ENCODE measurements around the gene LRG1.

The LRG1 gene

DNA sequence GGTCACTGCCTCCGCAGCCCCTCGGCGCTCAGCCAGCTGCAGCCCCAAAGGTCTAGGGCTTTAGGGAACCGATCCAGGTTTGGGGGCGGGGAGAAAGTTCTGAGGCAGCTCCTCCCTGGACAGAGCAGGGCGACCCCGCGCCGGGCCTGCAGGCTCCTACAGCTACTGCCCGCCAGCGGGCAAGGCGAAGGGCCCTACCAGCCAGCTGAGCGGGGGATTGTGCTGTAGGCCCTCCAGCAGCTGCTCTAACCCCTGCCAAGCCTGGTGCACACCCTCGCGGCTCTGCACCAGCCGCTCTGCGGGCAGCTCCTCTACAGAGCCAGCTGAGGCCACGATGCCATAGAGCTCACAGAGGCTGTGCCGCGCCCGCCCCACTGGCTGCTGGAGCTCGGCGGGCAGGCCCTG, 35.5 kb downstream of the LRG1 start:
- no CpG with 5 or more reads among the region's 23 CpGs for WGBS (ENCODE audit: extremely low coverage, insufficient coverage, low lambda C conversion rate)
- Histone ChIP-seq H3K4me2 (ENCODE audit: low read length) (no peak overlapping the region), H2BK5ac (ENCODE audit: low read length) (no peak overlapping the region), H3K4me3 (ENCODE audit: low read length) (no peak overlapping the region), H3K4ac (ENCODE audit: low read depth, low read length) (no peak overlapping the region), H3K36me3 (ENCODE audit: control insufficient read depth, insufficient read depth, low read length) (peaks cover 8% of the 10 kb centered on the region), H4K8ac (ENCODE audit: low read depth, low read length) (no peak overlapping the region), H2BK15ac (replicated peaks; ENCODE audit: low read depth) (no peak overlapping the region), H2AK5ac (ENCODE audit: low read length) (no peak overlapping the region), H3K79me2 (ENCODE audit: control insufficient read depth, insufficient read depth, low read length) (no peaks in the 10 kb centered on the region), H3K9ac (ENCODE audit: low read length) (no peak overlapping the region), H2BK120ac (ENCODE audit: low read depth, low read length) (no peak overlapping the region), H3K79me1 (ENCODE audit: low read length) (no peaks in the 10 kb centered on the region), H3K27ac (ENCODE audit: low read depth, low read length) (no peak overlapping the region), H4K5ac (ENCODE audit: low read length) (no peak overlapping the region), H3K4me1 (ENCODE audit: control insufficient read depth, low read depth, low read length) (no peaks in the 10 kb centered on the region), H3K56ac (ENCODE audit: low read length) (no peak overlapping the region), H3K18ac (ENCODE audit: low read length) (no peak overlapping the region), H3K27me3 (ENCODE audit: insufficient read depth, low read length, poor library complexity) (no peaks in the 10 kb centered on the region), H3K23ac (ENCODE audit: low read length) (no peak overlapping the region)
- no peak for DNase-seq

GRCh38 chr19:4503825-4504170, 36.0 kb downstream of the LRG1 start:
- Histone ChIP-seq H3K56ac (ENCODE audit: low read length) (no peak overlapping the region), H2BK15ac (replicated peaks; ENCODE audit: low read depth) (no peak overlapping the region), H2AK5ac (ENCODE audit: low read length) (no peak overlapping the region), H4K8ac (ENCODE audit: low read depth, low read length) (no peak overlapping the region), H3K79me2 (ENCODE audit: control insufficient read depth, insufficient read depth, low read length) (no peaks in the 10 kb centered on the region), H3K27ac (ENCODE audit: low read depth, low read length) (no peak overlapping the region), H2BK120ac (ENCODE audit: low read depth, low read length) (no peak overlapping the region), H3K18ac (ENCODE audit: low read length) (no peak overlapping the region), H3K4me3 (ENCODE audit: low read length) (no peak overlapping the region), H2BK5ac (ENCODE audit: low read length) (no peak overlapping the region), H3K4ac (ENCODE audit: low read depth, low read length) (no peak overlapping the region), H3K4me2 (ENCODE audit: low read length) (no peak overlapping the region), H4K5ac (ENCODE audit: low read length) (no peak overlapping the region), H3K79me1 (ENCODE audit: low read length) (no peaks in the 10 kb centered on the region), H3K4me1 (ENCODE audit: control insufficient read depth, low read depth, low read length) (no peaks in the 10 kb centered on the region), H3K9ac (ENCODE audit: low read length) (no peak overlapping the region), H3K36me3 (ENCODE audit: control insufficient read depth, insufficient read depth, low read length) (peaks cover 8% of the 10 kb centered on the region), H3K27me3 (ENCODE audit: insufficient read depth, low read length, poor library complexity) (no peaks in the 10 kb centered on the region), H3K23ac (ENCODE audit: low read length) (no peak overlapping the region)
- DNase-seq = no peak
- no CpG with 5 or more reads among the region's 10 CpGs for WGBS (ENCODE audit: extremely low coverage, insufficient coverage, low lambda C conversion rate)

DNA sequence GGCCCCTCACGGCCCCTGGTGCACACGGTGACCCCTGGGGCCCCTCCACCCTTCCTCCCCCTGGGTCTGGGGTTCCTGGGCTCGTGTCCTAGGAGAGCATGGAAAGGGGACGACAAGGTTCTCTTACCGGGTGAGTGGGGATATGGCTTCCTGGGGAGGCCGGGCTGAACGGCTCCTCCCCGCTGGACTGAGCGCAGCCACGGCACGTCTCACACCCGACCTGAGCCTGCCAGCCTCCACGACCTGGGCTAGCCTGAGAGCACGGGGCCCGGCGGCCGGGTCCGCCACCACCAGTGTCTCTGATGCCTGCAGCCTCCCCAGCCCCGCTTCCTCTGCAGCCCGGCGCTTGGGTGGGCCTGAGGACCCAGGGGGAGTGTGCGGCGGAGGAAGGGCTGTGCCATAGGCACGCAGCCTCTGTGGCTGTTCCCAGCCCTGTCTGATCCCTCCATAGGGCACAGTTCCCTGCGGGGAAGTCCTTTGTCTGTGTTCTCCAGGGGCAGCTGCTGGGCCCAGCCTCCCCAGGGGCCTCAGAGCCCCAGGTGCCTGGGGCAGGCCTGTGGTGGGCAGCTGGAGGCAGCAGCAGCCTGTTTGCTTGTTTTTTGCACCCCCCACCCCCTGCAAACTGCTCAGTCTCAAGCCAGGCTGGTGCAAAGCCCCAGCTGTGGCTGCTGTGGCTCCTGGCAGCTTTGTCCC, 36.6 kb downstream of the LRG1 start:
- H3K27ac ChIP-seq (ENCODE audit: low read depth, low read length) = no peak overlapping the region
- no peak overlapping the region for H3K9ac ChIP-seq (ENCODE audit: low read length)
- H3K4me2 ChIP-seq (ENCODE audit: low read length) = no peak overlapping the region
- peaks cover 8% of the 10 kb centered on the region for H3K36me3 ChIP-seq (ENCODE audit: control insufficient read depth, insufficient read depth, low read length)
- H3K79me1 ChIP-seq (ENCODE audit: low read length) = no peaks in the 10 kb centered on the region
- H3K4me1 ChIP-seq (ENCODE audit: control insufficient read depth, low read depth, low read length) = no peaks in the 10 kb centered on the region
- no peak overlapping the region for H3K4me3 ChIP-seq (ENCODE audit: low read length)
- no peak overlapping the region for H3K23ac ChIP-seq (ENCODE audit: low read length)
- H2BK15ac ChIP-seq (replicated peaks; ENCODE audit: low read depth) = no peak overlapping the region
- H3K4ac ChIP-seq (ENCODE audit: low read depth, low read length) = no peak overlapping the region
- no peak overlapping the region for H2BK120ac ChIP-seq (ENCODE audit: low read depth, low read length)
- H3K56ac ChIP-seq (ENCODE audit: low read length) = no peak overlapping the region
- H4K5ac ChIP-seq (ENCODE audit: low read length) = no peak overlapping the region
- no peak overlapping the region for H2AK5ac ChIP-seq (ENCODE audit: low read length)
- no peak overlapping the region for H2BK5ac ChIP-seq (ENCODE audit: low read length)
- no peaks in the 10 kb centered on the region for H3K27me3 ChIP-seq (ENCODE audit: insufficient read depth, low read length, poor library complexity)
- no peak overlapping the region for H4K8ac ChIP-seq (ENCODE audit: low read depth, low read length)
- no peak overlapping the region for H3K18ac ChIP-seq (ENCODE audit: low read length)
- DNase-seq = no peak
- WGBS (ENCODE audit: extremely low coverage, insufficient coverage, low lambda C conversion rate) = no CpG with 5 or more reads among the region's 25 CpGs
- no peaks in the 10 kb centered on the region for H3K79me2 ChIP-seq (ENCODE audit: control insufficient read depth, insufficient read depth, low read length)

GRCh38 chr19:4502282-4503131, 37.3 kb downstream of the LRG1 start:
- H3K23ac ChIP-seq (ENCODE audit: low read length) = no peak overlapping the region
- no peak overlapping the region for H3K4me3 ChIP-seq (ENCODE audit: low read length)
- H3K27ac ChIP-seq (ENCODE audit: low read depth, low read length) = no peak overlapping the region
- no peak overlapping the region for H3K4ac ChIP-seq (ENCODE audit: low read depth, low read length)
- no peaks in the 10 kb centered on the region for H3K4me1 ChIP-seq (ENCODE audit: control insufficient read depth, low read depth, low read length)
- DNase-seq = no peak
- no peak overlapping the region for H4K8ac ChIP-seq (ENCODE audit: low read depth, low read length)
- no peak overlapping the region for H3K18ac ChIP-seq (ENCODE audit: low read length)
- no peak overlapping the region for H3K4me2 ChIP-seq (ENCODE audit: low read length)
- H2BK5ac ChIP-seq (ENCODE audit: low read length) = no peak overlapping the region
- no peak overlapping the region for H3K56ac ChIP-seq (ENCODE audit: low read length)
- H2AK5ac ChIP-seq (ENCODE audit: low read length) = no peak overlapping the region
- no peaks in the 10 kb centered on the region for H3K79me2 ChIP-seq (ENCODE audit: control insufficient read depth, insufficient read depth, low read length)
- no peak overlapping the region for H3K9ac ChIP-seq (ENCODE audit: low read length)
- H4K5ac ChIP-seq (ENCODE audit: low read length) = no peak overlapping the region
- peaks cover 10% of the 10 kb centered on the region for H3K36me3 ChIP-seq (ENCODE audit: control insufficient read depth, insufficient read depth, low read length)
- no peaks in the 10 kb centered on the region for H3K79me1 ChIP-seq (ENCODE audit: low read length)
- no peak overlapping the region for H2BK120ac ChIP-seq (ENCODE audit: low read depth, low read length)
- H2BK15ac ChIP-seq (replicated peaks; ENCODE audit: low read depth) = no peak overlapping the region
- H3K27me3 ChIP-seq (ENCODE audit: insufficient read depth, low read length, poor library complexity) = no peaks in the 10 kb centered on the region
- no CpG with 5 or more reads among the region's 37 CpGs for WGBS (ENCODE audit: extremely low coverage, insufficient coverage, low lambda C conversion rate)

- Histone ChIP-seq H4K8ac (ENCODE audit: low read depth, low read length) (no peak overlapping the region), H3K4me3 (ENCODE audit: low read length) (no peak overlapping the region), H3K4me2 (ENCODE audit: low read length) (no peak overlapping the region), H3K18ac (ENCODE audit: low read length) (no peak overlapping the region), H3K23ac (ENCODE audit: low read length) (no peak overlapping the region), H3K27ac (ENCODE audit: low read depth, low read length) (no peak overlapping the region), H4K5ac (ENCODE audit: low read length) (no peak overlapping the region), H3K56ac (ENCODE audit: low read length) (no peak overlapping the region), H3K79me2 (ENCODE audit: control insufficient read depth, insufficient read depth, low read length) (no peaks in the 10 kb centered on the region), H3K36me3 (ENCODE audit: control insufficient read depth, insufficient read depth, low read length) (peaks cover 10% of the 10 kb centered on the region), H2BK15ac (replicated peaks; ENCODE audit: low read depth) (no peak overlapping the region), H3K4ac (ENCODE audit: low read depth, low read length) (no peak overlapping the region), H3K4me1 (ENCODE audit: control insufficient read depth, low read depth, low read length) (no peaks in the 10 kb centered on the region), H2BK5ac (ENCODE audit: low read length) (no peak overlapping the region), H3K79me1 (ENCODE audit: low read length) (no peaks in the 10 kb centered on the region), H2BK120ac (ENCODE audit: low read depth, low read length) (no peak overlapping the region), H2AK5ac (ENCODE audit: low read length) (no peak overlapping the region), H3K9ac (ENCODE audit: low read length) (no peak overlapping the region), H3K27me3 (ENCODE audit: insufficient read depth, low read length, poor library complexity) (no peaks in the 10 kb centered on the region)
- no CpG with 5 or more reads among the region's 25 CpGs for WGBS (ENCODE audit: extremely low coverage, insufficient coverage, low lambda C conversion rate)
- no peak for DNase-seq
Measured at GRCh38 chr19:4501691-4502090, 38.1 kb downstream of the LRG1 start.
